Superior temporal gyrus (tissue), 1 donor: ENCODE measurements around the gene C9.
"Not testable (repeated sequence)": the region's sequence is repeated elsewhere in the genome, so short reads cannot be mapped to it uniquely, and the experiment has no call there.

Experiments used
- DNase-seq: peaks from one replicate; pipeline ENCODE4 v3.0.0-alpha.2; 2016; ENCODE audit errors: extremely low spot score

C9 gene

GRCh38 chr5:39364367-39364766, at the start of gene C9:
Gene C9, minus strand, starts transcription at chr5:39364495. Its CDS starts 31 bp downstream, at chr5:39364464.
- DNase-seq = no peak

GRCh38 chr5:39413771-39414170, 49.5 kb upstream of the C9 start:
- DNase-seq = no peak

GRCh38 chr5:39412721-39413394, 48.6 kb upstream of the C9 start:
- DNase-seq = no peak

GRCh38 chr5:39411985-39412384, 47.7 kb upstream of the C9 start:
- no peak for DNase-seq

- no peak for DNase-seq
Measured at GRCh38 chr5:39411061-39411460, 46.8 kb upstream of the C9 start.

GRCh38 chr5:39409033-39409432, 44.7 kb upstream of the C9 start:
- no peak for DNase-seq

GRCh38 chr5:39405083-39405843, 41.0 kb upstream of the C9 start:
- no peak for DNase-seq

GRCh38 chr5:39403761-39404160, 39.5 kb upstream of the C9 start:
- DNase-seq = not testable (repeated sequence)

GRCh38 chr5:39402140-39402539, 37.8 kb upstream of the C9 start:
- DNase-seq = not testable (repeated sequence)

GRCh38 chr5:39400713-39401578, 36.7 kb upstream of the C9 start:
- DNase-seq = no peak

- peak; percentile 62 for DNase-seq
Measured at GRCh38 chr5:39399135-39400036, 35.1 kb upstream of the C9 start.

GRCh38 chr5:39396843-39397242, 32.5 kb upstream of the C9 start:
- DNase-seq = no peak

GRCh38 chr5:39395521-39395920, 31.2 kb upstream of the C9 start:
- no peak for DNase-seq

- no peak for DNase-seq
Measured at GRCh38 chr5:39394946-39395345, 30.7 kb upstream of the C9 start.

- DNase-seq = no peak
Measured at GRCh38 chr5:39390945-39391344, 26.6 kb upstream of the C9 start.

- DNase-seq = no peak
Measured at GRCh38 chr5:39387293-39387692, 23.0 kb upstream of the C9 start.

GRCh38 chr5:39384271-39384670, 20.0 kb upstream of the C9 start:
- no peak for DNase-seq

- DNase-seq = no peak
Measured at GRCh38 chr5:39381376-39381775, 17.1 kb upstream of the C9 start.

- no peak for DNase-seq
Measured at GRCh38 chr5:39379693-39380092, 15.4 kb upstream of the C9 start.

- DNase-seq = no peak
Measured at GRCh38 chr5:39377613-39378012, 13.3 kb upstream of the C9 start.

- DNase-seq = peak; percentile 83
Measured at GRCh38 chr5:39376293-39376714, 12.0 kb upstream of the C9 start.
